HCT116 (cell line): ENCODE data around the gene PIM3. TPM values are rescaled to one million over a fixed set of nuclear protein-coding genes. Genes with fewer than 3 reads are reported as not detected.

Experiments used
- ATAC-seq: fragments of 200-7000 bp; cut with Tn5 transposase; 2 replicates; pipeline ENCODE4 v1.9.1; 2020; ENCODE audit warnings: mild to moderate bottlenecking, moderate library complexity
- BruUV-seq: library from RNA; stranded (reverse); fragments of 400-500 nt; replicated peaks from 2 replicates; lab custom pipeline; 2021; lab: Mats Ljungman, UMichigan
- CTCF ChIA-PET: fragments of 300-600 bp; sonication (Branson Sonifier 250); formaldehyde crosslinking; loops from one replicate; lab custom pipeline; 2021; ENCODE audit warnings: antibody characterized with exemption; lab: Charles Lee
- POLR2A ChIA-PET: fragments of 300-600, 350-600 bp; sonication (Branson Sonifier 250); formaldehyde crosslinking; loops from one replicate; lab custom pipeline; 2021; ENCODE audit warnings: antibody characterized with exemption; lab: Charles Lee
- RAD21 ChIA-PET, 2 experiments: fragments of 300-600 bp; sonication (Branson Sonifier 250); formaldehyde crosslinking; loops; one replicate each; lab custom pipeline; 2023; ENCODE audit warnings: low total read pairs in 2 of 2; ENCODE audit not compliant: uncharacterized antibody in 2 of 2, unreplicated experiment in 2 of 2, low non-redundant PET in 1 of 2; lab: Charles Lee
- DNase-seq: peaks from one replicate; pipeline ENCODE4 v3.0.0-alpha.2; 2010; ENCODE audit warnings: low read depth, low spot score
- H2AFZ ChIP-seq: fragments of 200-600 bp; shearing (Covaris generic), sonication (generic); 2 replicates; pipeline ENCODE4 v1.6.1; 2017; ENCODE audit warnings: low read depth, mixed run types, mixed read lengths, antibody characterized with exemption, low read length; ENCODE audit not compliant: poor library complexity, severe bottlenecking
- H3K27ac ChIP-seq: 2 replicates; pipeline ENCODE4 v1.5.1; 2012; ENCODE audit warnings: low read depth, low read length
- H3K27me3 ChIP-seq: fragments of 200-600 bp; sonication (generic); 2 replicates; pipeline ENCODE4 v1.6.1; 2016; ENCODE audit warnings: mixed run types, low read length, mixed read lengths; ENCODE audit not compliant: insufficient read depth
- H3K36me3 ChIP-seq, 2 experiments: fragments of 200-500 bp in 1 of 2; fragments of 200-600 bp in 1 of 2; sonication (Bioruptor generic) in 1 of 2; sonication (generic) in 1 of 2; 2 replicates each; pipeline versions ENCODE4 v1.5.1 to v1.6.1; 2014 to 2016; ENCODE audit warnings: low read length in 2 of 2, inconsistent platforms in 1 of 2, mixed read lengths in 1 of 2, mixed run types in 1 of 2; ENCODE audit not compliant: insufficient read depth in 2 of 2, control insufficient read depth in 1 of 2
- H3K4me1 ChIP-seq, 2 experiments: fragments of 200-600 bp in 1 of 2; sonication (generic) in 1 of 2; 2 replicates each; pipeline versions ENCODE4 v1.5.1 to v1.6.1; 2012 to 2017; ENCODE audit warnings: low read length in 2 of 2, inconsistent platforms in 1 of 2, mild to moderate bottlenecking in 1 of 2, mixed read lengths in 1 of 2, mixed run types in 1 of 2, moderate library complexity in 1 of 2; ENCODE audit not compliant: insufficient read depth in 2 of 2, control insufficient read depth in 1 of 2
- H3K4me2 ChIP-seq: fragments of 200-600 bp; sonication (generic); 2 replicates; pipeline ENCODE4 v1.6.1; 2017; ENCODE audit warnings: mixed run types, low read length, mixed read lengths
- H3K4me3 ChIP-seq, 2 experiments: fragments of 200-600 bp in 1 of 2; sonication (generic) in 1 of 2; replicated peaks in 1 of 2; 2 replicates each; pipeline ENCODE4 v1.5.1; 2011 to 2016; ENCODE audit warnings: low read length in 2 of 2, control low read depth in 1 of 2, low read depth in 1 of 2, mild to moderate bottlenecking in 1 of 2, mixed read lengths in 1 of 2, mixed run types in 1 of 2
- H3K79me2 ChIP-seq: fragments of 200-600 bp; sonication (generic); 2 replicates; pipeline ENCODE4 v1.6.1; 2017; ENCODE audit warnings: mild to moderate bottlenecking, mixed run types, low read length, moderate library complexity, mixed read lengths; ENCODE audit not compliant: insufficient read depth
- H3K9ac ChIP-seq: fragments of 200-600 bp; sonication (generic); 2 replicates; pipeline ENCODE4 v1.6.1; 2016; ENCODE audit warnings: low read length, mixed read lengths
- H3K9me2 ChIP-seq: fragments of 200-600 bp; sonication (generic), shearing (Covaris generic); 2 replicates; pipeline ENCODE4 v1.6.1; 2017; ENCODE audit warnings: mixed run types, mild to moderate bottlenecking, moderate library complexity; ENCODE audit not compliant: insufficient read depth
- H3K9me3 ChIP-seq, 2 experiments: fragments of 200-500 bp in 1 of 2; fragments of 200-600 bp in 1 of 2; sonication (Bioruptor generic) in 1 of 2; sonication (generic) in 1 of 2; 2 replicates each; pipeline ENCODE4 v1.6.1; 2014 to 2017; ENCODE audit warnings: low read length in 2 of 2, mixed read lengths in 2 of 2, inconsistent platforms in 1 of 2, low read depth in 1 of 2, mild to moderate bottlenecking in 1 of 2, mixed run types in 1 of 2, moderate library complexity in 1 of 2; ENCODE audit not compliant: control insufficient read depth in 1 of 2, insufficient read depth in 1 of 2
- H4K20me1 ChIP-seq: fragments of 200-600 bp; sonication (generic), shearing (Covaris generic); 2 replicates; pipeline ENCODE4 v1.6.1; 2017; ENCODE audit warnings: mixed run types, mild to moderate bottlenecking, moderate library complexity; ENCODE audit not compliant: insufficient read depth
- CBX3 ChIP-seq: IDR thresholded peaks from 2 replicates; pipeline ENCODE4 v1.6.1; 2012; ENCODE audit warnings: low read depth
- EGR1 ChIP-seq: IDR thresholded peaks from 2 replicates; pipeline ENCODE4 v1.6.1; 2012; ENCODE audit warnings: low read depth
- POLR2AphosphoS5 ChIP-seq: IDR thresholded peaks from 2 replicates; pipeline ENCODE4 v1.6.1; 2011; ENCODE audit warnings: mild to moderate bottlenecking, low read depth, low read length, moderate library complexity
- TCF7L2 ChIP-seq: IDR thresholded peaks from 2 replicates; pipeline ENCODE4 v1.7.0; 2011; ENCODE audit warnings: borderline replicate concordance, inconsistent platforms; ENCODE audit not compliant: insufficient read depth, insufficient read length; ENCODE audit errors: extremely low read depth
- YY1 ChIP-seq: IDR thresholded peaks from 2 replicates; pipeline ENCODE4 v1.6.1; 2011; ENCODE audit warnings: low read length, low read depth, moderate library complexity, mild to moderate bottlenecking; ENCODE audit not compliant: insufficient replicate concordance; ENCODE audit errors: extremely low read depth
- ZFX ChIP-seq: fragments of 450-650 bp; IDR thresholded peaks from 2 replicates; pipeline ENCODE4 v1.6.1; 2017
- intact Hi-C: fragments of 100-400 bp; cut with micrococcal nuclease; formaldehyde crosslinking; loops from 2 replicates; pipeline ENCODE4 v1.10.0; 2022
- total RNA-seq: library from RNA; stranded (reverse); gene quantifications from one replicate; pipeline ENCODE4 v1.2.1, GENCODE V29; 2021; ENCODE audit not compliant: unreplicated experiment
- TF ChIP-seq, protein P1 (sequence below): IDR thresholded peaks from 2 replicates; pipeline ENCODE4 v1.6.1; 2012

Gene PIM3
- total RNA-seq, 1 experiment from 2014 or later = 116 TPM

- Histone ChIP-seq H3K9ac (no peak overlapping the region), H4K20me1 (peaks cover 16% of the 10 kb centered on the region; the same call in 1 of the 2 replicates)
- DNase-seq = no peak
Observed at GRCh38 chr22:49964136-49965090, 3.8 kb downstream of the PIM3 start.

GRCh38 chr22:49965091-49966040 is 4.8 kb downstream of the PIM3 start:
- Histone ChIP-seq H4K20me1 (peaks cover 16% of the 10 kb centered on the region; the same call in 1 of the 2 replicates), H3K27me3 (no peaks in the 10 kb centered on the region), H3K9ac (no peak overlapping the region), H2AFZ (no peak overlapping the region), H3K36me3 (peaks cover 18 to 34% of the 10 kb centered on the region in 2 experiments; a peak in 3 of 4 replicates)
- BruUV-seq = no TSS peak
- TF ChIP-seq CBX3 (no peak), TCF7L2 (no peak), YY1 (no peak), POLR2AphosphoS5 (no peak; the same call in 1 of the 2 replicates)
- TF ChIP-seq, protein P1, sequence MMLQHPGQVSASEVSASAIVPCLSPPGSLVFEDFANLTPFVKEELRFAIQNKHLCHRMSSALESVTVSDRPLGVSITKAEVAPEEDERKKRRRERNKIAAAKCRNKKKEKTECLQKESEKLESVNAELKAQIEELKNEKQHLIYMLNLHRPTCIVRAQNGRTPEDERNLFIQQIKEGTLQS = no peak
- TF ChIP-seq, all 23 proteins: peak for 0
- CTCF ChIA-PET = interaction anchor here (1.8 kb wide), 1 partner anchor 35 kb away, joined by 5 read pairs; no protein-coding TSS in a partner anchor
- peaks cover 36 to 66% of the 10 kb centered on the region in 2 experiments for H3K4me1 ChIP-seq
- RAD21 ChIA-PET = no interaction called here
- intact Hi-C loops = no loop called here
- peak overlapping the region; percentile 37; the same call in 1 of the 2 replicates for H3K27ac ChIP-seq
- H3K9me2 ChIP-seq = no peaks in the 10 kb centered on the region
- H3K79me2 ChIP-seq = peaks cover 47% of the 10 kb centered on the region
- POLR2A ChIA-PET = no interaction called here
- ATAC-seq = no peak
- no peak for DNase-seq
- H3K4me3 ChIP-seq = no peak overlapping the region
- no peak overlapping the region for H3K4me2 ChIP-seq
- no peaks in the 10 kb centered on the region for H3K9me3 ChIP-seq

More at GRCh38 chr22:49964136-49965090, 3.8 kb downstream of the PIM3 start:
- H3K4me2 ChIP-seq = no peak overlapping the region
- intact Hi-C loops = no loop called here
- no TSS peak for BruUV-seq
- no peak overlapping the region for H2AFZ ChIP-seq
- H3K9me2 ChIP-seq = no peaks in the 10 kb centered on the region
- H3K36me3 ChIP-seq = peaks cover 18 to 34% of the 10 kb centered on the region in 2 experiments; a peak in 3 of 4 replicates
- CTCF ChIA-PET = no interaction called here
- RAD21 ChIA-PET = no interaction called here
- POLR2A ChIA-PET = no interaction called here
- no peaks in the 10 kb centered on the region for H3K27me3 ChIP-seq
- H3K79me2 ChIP-seq = peaks cover 47% of the 10 kb centered on the region
- peaks cover 29 to 65% of the 10 kb centered on the region in 2 experiments for H3K4me1 ChIP-seq
- H3K27ac ChIP-seq = peak overlapping the region; percentile 87; the same call in 1 of the 2 replicates
- TF ChIP-seq EGR1 (no peak), ZFX (no peak; the same call in 1 of the 2 replicates), POLR2AphosphoS5 (peak; percentile 16; the same call in 1 of the 2 replicates)
- no peak for ATAC-seq
- H3K9me3 ChIP-seq = no peaks in the 10 kb centered on the region
- no peak overlapping the region for H3K4me3 ChIP-seq
